PC-9 (cell line): ENCODE results near the gene ARID2. TPM values are rescaled to one million over a fixed set of nuclear protein-coding genes. Genes with fewer than 3 reads are reported as not detected.

ENCODE experiments used
- BruUV-seq: library from RNA; stranded (reverse); fragments of 400-500 nt; replicated peaks from 2 replicates; lab custom pipeline; 2021; lab: Mats Ljungman, UMichigan
- CTCF ChIA-PET: fragments of 300-600 bp; sonication (Branson Sonifier 250); formaldehyde crosslinking; loops from one replicate; lab custom pipeline; 2022; ENCODE audit warnings: antibody characterized with exemption; lab: Charles Lee
- POLR2A ChIA-PET: fragments of 300-600 bp; sonication (Branson Sonifier 250); formaldehyde crosslinking; loops from one replicate; lab custom pipeline; 2022; ENCODE audit warnings: antibody characterized with exemption; ENCODE audit not compliant: unreplicated experiment; lab: Charles Lee
- DNase-seq, 2 experiments: peaks; one replicate each; pipeline versions ENCODE4 v3.0.0 to v3.0.0-alpha.2; 2015 to 2022; ENCODE audit warnings: mixed read lengths in 1 of 2
- H2AFZ ChIP-seq: fragments of 200-600 bp; sonication (generic); 2 replicates; pipeline ENCODE4 v1.8.1; 2017; ENCODE audit warnings: antibody characterized with exemption
- H3F3A ChIP-seq: fragments of 200-600 bp; sonication (generic); 2 replicates; pipeline ENCODE4 v1.8.1; 2017; ENCODE audit warnings: antibody characterized with exemption, mild to moderate bottlenecking, low read depth; ENCODE audit not compliant: insufficient read depth
- H3K27ac ChIP-seq: fragments of 200-600 bp; sonication (generic); 2 replicates; pipeline ENCODE4 v1.6.1; 2016; ENCODE audit warnings: mixed run types
- H3K27me3 ChIP-seq: fragments of 200-600 bp; sonication (generic); 2 replicates; pipeline ENCODE4 v1.6.1; 2016; ENCODE audit warnings: low read depth, mixed run types; ENCODE audit not compliant: insufficient read depth
- H3K36me3 ChIP-seq: fragments of 200-600 bp; sonication (generic); 2 replicates; pipeline ENCODE4 v1.6.1; 2016; ENCODE audit warnings: low read depth, mixed run types
- H3K4me1 ChIP-seq: fragments of 200-600 bp; sonication (generic); replicated peaks from 2 replicates; pipeline ENCODE4 v1.6.1; 2016; ENCODE audit warnings: mixed run types; ENCODE audit not compliant: insufficient read depth
- H3K4me2 ChIP-seq: fragments of 200-600 bp; sonication (generic); 2 replicates; pipeline ENCODE4 v1.6.1; 2017; ENCODE audit warnings: mixed run types
- H3K4me3 ChIP-seq: fragments of 200-600 bp; sonication (generic); 2 replicates; pipeline ENCODE4 v1.6.1; 2016; ENCODE audit warnings: mixed run types
- H3K79me2 ChIP-seq: fragments of 200-600 bp; sonication (generic); 2 replicates; pipeline ENCODE4 v1.6.1; 2017; ENCODE audit warnings: low read depth, mixed run types
- H3K9me2 ChIP-seq: fragments of 200-600 bp; sonication (generic); 2 replicates; pipeline ENCODE4 v1.8.1; 2017; ENCODE audit warnings: mild to moderate bottlenecking; ENCODE audit not compliant: insufficient read depth
- H3K9me3 ChIP-seq: fragments of 200-600 bp; sonication (generic); 2 replicates; pipeline ENCODE4 v1.8.1; 2016; ENCODE audit warnings: low read depth; ENCODE audit not compliant: insufficient read depth
- H4K20me1 ChIP-seq: fragments of 200-600 bp; sonication (generic); 2 replicates; pipeline ENCODE4 v1.8.1; 2017; ENCODE audit not compliant: insufficient read depth
- EZH2 ChIP-seq: fragments of 200-600 bp; sonication (generic); IDR thresholded peaks from 2 replicates; pipeline ENCODE4 v1.8.0; 2017; ENCODE audit warnings: antibody characterized with exemption, low read depth
- intact Hi-C: fragments of 100-400 bp; cut with micrococcal nuclease; formaldehyde crosslinking; loops from one replicate; pipeline ENCODE4 v1.10.0; 2022; ENCODE audit not compliant: unreplicated experiment
- total RNA-seq: library from RNA; stranded (reverse); gene quantifications from 2 replicates; pipeline ENCODE4 v1.2.3, GENCODE V29; 2021
- TF ChIP-seq, protein P1 (sequence below): fragments of 200-600 bp; sonication (generic); conservative IDR thresholded peaks from 2 replicates; pipeline ENCODE4 v1.6.1; 2017; ENCODE audit warnings: mixed run types, antibody characterized with exemption, mild to moderate bottlenecking, moderate library complexity

ARID2 gene
- total RNA-seq, 1 experiment from 2014 or later = 24.6 TPM

DNA sequence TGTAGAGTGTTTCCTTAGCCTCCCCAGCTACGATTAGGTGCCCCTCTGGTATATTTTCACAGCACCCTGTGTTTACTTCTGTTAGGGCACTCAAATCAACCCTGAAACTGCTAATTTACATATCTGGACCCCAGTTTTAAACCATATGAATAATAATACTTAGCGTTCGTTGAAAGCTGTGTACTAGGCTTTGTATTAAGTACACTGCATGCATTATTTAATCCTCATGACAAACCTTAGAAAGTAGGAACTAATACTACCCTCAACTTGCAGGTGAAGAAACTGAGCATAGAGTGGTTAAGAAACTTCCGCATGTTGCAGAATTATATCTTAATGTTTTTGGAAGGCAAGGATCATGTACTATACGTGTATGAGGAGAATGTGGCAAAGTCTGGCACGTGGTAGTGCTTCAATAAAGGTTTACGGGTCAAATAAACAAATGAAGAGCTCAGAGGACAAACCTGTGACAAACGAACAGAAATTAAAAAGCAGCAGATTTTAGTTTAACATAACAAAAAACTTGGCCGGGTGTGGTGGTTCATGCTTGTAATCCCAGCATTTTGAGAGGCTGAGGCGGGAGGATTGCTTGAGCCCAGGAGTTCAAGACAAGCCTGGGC is 22.2 kb upstream of the ARID2 start:
- intact Hi-C loops = no loop called here
- H4K20me1 ChIP-seq = no peaks in the 10 kb centered on the region
- no peaks in the 10 kb centered on the region for H3K36me3 ChIP-seq
- H3K9me2 ChIP-seq = no peaks in the 10 kb centered on the region
- H3F3A ChIP-seq = no peaks in the 10 kb centered on the region
- no peaks in the 10 kb centered on the region for H3K4me1 ChIP-seq
- no peak for DNase-seq
- no peaks in the 10 kb centered on the region for H3K9me3 ChIP-seq
- no peaks in the 10 kb centered on the region for H3K79me2 ChIP-seq
- ChIA-PET CTCF (no interaction called here), POLR2A (no interaction called here)
- H3K27me3 ChIP-seq = no peaks in the 10 kb centered on the region
- no peak overlapping the region for H2AFZ ChIP-seq
- no peak overlapping the region for H3K27ac ChIP-seq
- H3K4me2 ChIP-seq = no peak overlapping the region
- BruUV-seq = no TSS peak
- no peak overlapping the region for H3K4me3 ChIP-seq
- TF ChIP-seq, protein P1, sequence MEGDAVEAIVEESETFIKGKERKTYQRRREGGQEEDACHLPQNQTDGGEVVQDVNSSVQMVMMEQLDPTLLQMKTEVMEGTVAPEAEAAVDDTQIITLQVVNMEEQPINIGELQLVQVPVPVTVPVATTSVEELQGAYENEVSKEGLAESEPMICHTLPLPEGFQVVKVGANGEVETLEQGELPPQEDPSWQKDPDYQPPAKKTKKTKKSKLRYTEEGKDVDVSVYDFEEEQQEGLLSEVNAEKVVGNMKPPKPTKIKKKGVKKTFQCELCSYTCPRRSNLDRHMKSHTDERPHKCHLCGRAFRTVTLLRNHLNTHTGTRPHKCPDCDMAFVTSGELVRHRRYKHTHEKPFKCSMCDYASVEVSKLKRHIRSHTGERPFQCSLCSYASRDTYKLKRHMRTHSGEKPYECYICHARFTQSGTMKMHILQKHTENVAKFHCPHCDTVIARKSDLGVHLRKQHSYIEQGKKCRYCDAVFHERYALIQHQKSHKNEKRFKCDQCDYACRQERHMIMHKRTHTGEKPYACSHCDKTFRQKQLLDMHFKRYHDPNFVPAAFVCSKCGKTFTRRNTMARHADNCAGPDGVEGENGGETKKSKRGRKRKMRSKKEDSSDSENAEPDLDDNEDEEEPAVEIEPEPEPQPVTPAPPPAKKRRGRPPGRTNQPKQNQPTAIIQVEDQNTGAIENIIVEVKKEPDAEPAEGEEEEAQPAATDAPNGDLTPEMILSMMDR = no peak
- TF ChIP-seq EZH2 = no peak

DNA sequence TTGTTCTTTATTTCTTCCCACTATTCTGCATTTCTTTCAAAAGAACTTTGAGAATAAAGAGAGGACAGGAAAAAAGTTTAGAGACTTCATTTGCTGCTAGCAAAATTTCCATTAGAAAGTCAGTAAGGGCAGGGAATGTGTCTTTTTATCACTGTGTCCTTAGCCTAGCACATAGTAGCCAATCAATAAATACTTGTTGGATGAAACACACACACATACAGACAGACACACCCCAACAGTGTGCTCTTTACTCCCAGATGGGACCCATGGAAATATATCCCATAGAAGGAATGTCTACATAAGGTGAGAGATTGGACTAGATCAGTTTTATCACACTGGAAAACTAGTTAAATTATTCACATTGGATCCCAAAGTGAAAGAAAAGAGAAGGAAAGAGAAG is 21.1 kb upstream of the ARID2 start:
- Histone ChIP-seq H3K4me2 (no peak overlapping the region), H3K27me3 (no peaks in the 10 kb centered on the region), H4K20me1 (no peaks in the 10 kb centered on the region), H3K4me3 (no peak overlapping the region), H3K79me2 (no peaks in the 10 kb centered on the region), H3K4me1 (no peaks in the 10 kb centered on the region), H3K36me3 (no peaks in the 10 kb centered on the region), H3K9me3 (no peaks in the 10 kb centered on the region), H3F3A (no peaks in the 10 kb centered on the region), H3K9me2 (no peaks in the 10 kb centered on the region), H2AFZ (no peak overlapping the region), H3K27ac (no peak overlapping the region)
- POLR2A ChIA-PET = no interaction called here
- no TSS peak for BruUV-seq
- intact Hi-C loops = no loop called here
- CTCF ChIA-PET = no interaction called here
- TF ChIP-seq EZH2 = no peak
- TF ChIP-seq, protein P1 = no peak
- DNase-seq = no peak

DNA sequence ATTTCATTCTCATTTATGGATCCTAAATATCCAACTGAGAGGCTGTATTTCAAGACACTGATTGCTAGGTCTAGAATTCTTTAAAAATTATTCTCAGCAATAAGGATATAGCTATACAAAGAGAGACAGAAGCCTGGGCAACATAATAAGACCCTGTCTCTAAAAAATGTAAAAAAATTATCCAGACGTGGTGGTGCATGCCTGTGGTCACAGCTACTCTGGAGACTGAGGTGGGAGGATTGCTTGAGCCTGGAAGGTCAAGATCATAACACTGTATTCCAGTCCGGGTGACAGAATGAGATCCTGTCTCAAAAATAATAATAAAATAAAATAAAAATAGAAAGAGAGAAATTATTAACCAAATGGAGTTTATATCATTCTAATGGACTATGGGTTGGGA is 20.6 kb upstream of the ARID2 start:
- intact Hi-C loops = no loop called here
- H3K4me1 ChIP-seq = no peaks in the 10 kb centered on the region
- no peak overlapping the region for H3K27ac ChIP-seq
- ChIA-PET POLR2A (no interaction called here), CTCF (no interaction called here)
- no peak overlapping the region for H2AFZ ChIP-seq
- H3F3A ChIP-seq = no peaks in the 10 kb centered on the region
- H3K79me2 ChIP-seq = no peaks in the 10 kb centered on the region
- no peak for DNase-seq
- no peaks in the 10 kb centered on the region for H3K27me3 ChIP-seq
- TF ChIP-seq, protein P1 = no peak
- no peak for TF ChIP-seq EZH2
- H3K4me2 ChIP-seq = no peak overlapping the region
- H4K20me1 ChIP-seq = no peaks in the 10 kb centered on the region
- H3K9me3 ChIP-seq = no peaks in the 10 kb centered on the region
- no TSS peak for BruUV-seq
- no peak overlapping the region for H3K4me3 ChIP-seq
- no peaks in the 10 kb centered on the region for H3K36me3 ChIP-seq
- H3K9me2 ChIP-seq = no peaks in the 10 kb centered on the region
